Uterus (tissue), 2 donors: ENCODE results near the gene MUC22.

Experiments used
- POLR2A ChIP-seq, 2 donors: fragments of 450-650 bp; IDR thresholded peaks; one replicate each; pipeline ENCODE4 v1.6.1; 2016; ENCODE audit warnings: antibody characterized with exemption in 2 of 2, mild to moderate bottlenecking in 1 of 2, moderate library complexity in 1 of 2
- TF ChIP-seq, protein P1 (sequence below), 4 experiments: fragments of 200-600 bp in 2 of 4; fragments of 450-650 bp in 2 of 4; sonication (generic) in 2 of 4; IDR thresholded peaks; one replicate each; pipeline ENCODE4 v1.5.1; 2016 to 2019; ENCODE audit warnings: antibody characterized with exemption in 4 of 4, mild to moderate bottlenecking in 2 of 4, moderate library complexity in 1 of 4

DNA sequence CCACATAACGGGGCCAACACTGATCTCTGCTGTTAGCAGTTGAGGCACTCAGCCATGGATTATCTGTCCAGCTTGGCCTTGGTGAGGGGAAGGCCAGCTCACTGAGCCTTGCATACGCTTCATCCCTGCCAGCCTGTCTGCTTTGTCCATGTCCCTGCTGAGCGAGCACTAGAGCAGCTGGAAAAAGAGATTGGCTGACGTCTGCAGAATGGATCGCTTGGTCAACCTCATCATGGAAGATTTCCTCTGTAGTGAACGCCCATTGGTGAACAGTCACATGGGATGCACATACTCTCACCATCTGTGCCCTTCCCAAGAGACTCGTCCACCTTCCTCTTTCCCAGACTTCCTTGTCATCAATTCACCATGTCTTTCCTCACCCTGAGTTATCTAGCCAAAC lies 26.9 kb downstream of the MUC22 start:
- TF ChIP-seq, protein P1, sequence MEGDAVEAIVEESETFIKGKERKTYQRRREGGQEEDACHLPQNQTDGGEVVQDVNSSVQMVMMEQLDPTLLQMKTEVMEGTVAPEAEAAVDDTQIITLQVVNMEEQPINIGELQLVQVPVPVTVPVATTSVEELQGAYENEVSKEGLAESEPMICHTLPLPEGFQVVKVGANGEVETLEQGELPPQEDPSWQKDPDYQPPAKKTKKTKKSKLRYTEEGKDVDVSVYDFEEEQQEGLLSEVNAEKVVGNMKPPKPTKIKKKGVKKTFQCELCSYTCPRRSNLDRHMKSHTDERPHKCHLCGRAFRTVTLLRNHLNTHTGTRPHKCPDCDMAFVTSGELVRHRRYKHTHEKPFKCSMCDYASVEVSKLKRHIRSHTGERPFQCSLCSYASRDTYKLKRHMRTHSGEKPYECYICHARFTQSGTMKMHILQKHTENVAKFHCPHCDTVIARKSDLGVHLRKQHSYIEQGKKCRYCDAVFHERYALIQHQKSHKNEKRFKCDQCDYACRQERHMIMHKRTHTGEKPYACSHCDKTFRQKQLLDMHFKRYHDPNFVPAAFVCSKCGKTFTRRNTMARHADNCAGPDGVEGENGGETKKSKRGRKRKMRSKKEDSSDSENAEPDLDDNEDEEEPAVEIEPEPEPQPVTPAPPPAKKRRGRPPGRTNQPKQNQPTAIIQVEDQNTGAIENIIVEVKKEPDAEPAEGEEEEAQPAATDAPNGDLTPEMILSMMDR (IDR thresholded peaks at IDR 0.05), result no peak
- no peak for TF ChIP-seq POLR2A (IDR thresholded peaks at IDR 0.05)
